ENCODE results near the gene CD300LF. TPM values are rescaled to one million over a fixed set of nuclear protein-coding genes. Genes with fewer than 3 reads are reported as not detected.

Gene CD300LF
- total RNA-seq, 4 donors from 2014 or later = not detected

- intact Hi-C loops (cut with DNase I; ENCODE audit: low total_unique reads) = loop anchor here (10.0 kb wide), 2 partner anchors 185 to 205 kb away; partner anchors contain the start of gene CD300H
These were observed 36.7 kb upstream of the CD300LF start for GRCh38 chr17:74749279-74750038.

DNA sequence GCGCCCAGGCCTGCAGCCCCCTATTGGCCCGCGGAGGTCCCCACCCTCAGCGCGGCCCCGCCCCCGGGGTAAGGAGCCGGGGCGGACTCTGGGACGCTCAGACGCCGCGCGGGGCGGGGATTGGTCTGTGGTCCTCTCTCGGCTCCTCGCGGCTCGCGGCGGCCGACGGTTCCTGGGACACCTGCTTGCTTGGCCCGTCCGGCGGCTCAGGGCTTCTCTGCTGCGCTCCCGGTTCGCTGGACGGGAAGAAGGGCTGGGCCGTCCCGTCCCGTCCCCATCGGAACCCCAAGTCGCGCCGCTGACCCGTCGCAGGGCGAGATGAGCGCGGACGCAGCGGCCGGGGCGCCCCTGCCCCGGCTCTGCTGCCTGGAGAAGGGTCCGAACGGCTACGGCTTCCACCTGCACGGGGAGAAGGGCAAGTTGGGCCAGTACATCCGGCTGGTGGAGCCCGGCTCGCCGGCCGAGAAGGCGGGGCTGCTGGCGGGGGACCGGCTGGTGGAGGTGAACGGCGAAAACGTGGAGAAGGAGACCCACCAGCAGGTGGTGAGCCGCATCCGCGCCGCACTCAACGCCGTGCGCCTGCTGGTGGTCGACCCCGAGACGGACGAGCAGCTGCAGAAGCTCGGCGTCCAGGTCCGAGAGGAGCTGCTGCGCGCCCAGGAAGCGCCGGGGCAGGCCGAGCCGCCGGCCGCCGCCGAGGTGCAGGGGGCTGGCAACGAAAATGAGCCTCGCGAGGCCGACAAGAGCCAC, 36.0 kb upstream of the CD300LF start, which contains the start of gene NHERF1:
Gene NHERF1, plus strand, starts transcription at position 100 of the 750 bp plus-strand sequence. Its CDS starts 219 bp downstream, at position 319.
- intact Hi-C loops (cut with DNase I; ENCODE audit: low total_unique reads) = loop anchor here (1.0 to 10.0 kb wide), 3 partner anchors 28 to 206 kb away; partner anchors contain the start of gene NAT9
- Histone ChIP-seq H3K4me3 (peak within 1 kb of the TSS; percentile 74 to 99 (median 80)), H3K4me1 (peaks cover 11 to 14% of the 10 kb centered on the region in 2 donors), H3K9me3 (no peaks in the 10 kb centered on the region), H3K27me3 (peaks cover 0 to 4% (median 0%) of the 10 kb centered on the region in 3 donors), H3K27ac (peak within 1 kb of the TSS; percentile 74 to 83 (median 77)), H3K36me3 (no peaks in the 10 kb centered on the region)
- peak; percentile 95 to 98 for TF ChIP-seq POLR2A (IDR thresholded peaks at IDR 0.05)
- TF ChIP-seq, protein P1, sequence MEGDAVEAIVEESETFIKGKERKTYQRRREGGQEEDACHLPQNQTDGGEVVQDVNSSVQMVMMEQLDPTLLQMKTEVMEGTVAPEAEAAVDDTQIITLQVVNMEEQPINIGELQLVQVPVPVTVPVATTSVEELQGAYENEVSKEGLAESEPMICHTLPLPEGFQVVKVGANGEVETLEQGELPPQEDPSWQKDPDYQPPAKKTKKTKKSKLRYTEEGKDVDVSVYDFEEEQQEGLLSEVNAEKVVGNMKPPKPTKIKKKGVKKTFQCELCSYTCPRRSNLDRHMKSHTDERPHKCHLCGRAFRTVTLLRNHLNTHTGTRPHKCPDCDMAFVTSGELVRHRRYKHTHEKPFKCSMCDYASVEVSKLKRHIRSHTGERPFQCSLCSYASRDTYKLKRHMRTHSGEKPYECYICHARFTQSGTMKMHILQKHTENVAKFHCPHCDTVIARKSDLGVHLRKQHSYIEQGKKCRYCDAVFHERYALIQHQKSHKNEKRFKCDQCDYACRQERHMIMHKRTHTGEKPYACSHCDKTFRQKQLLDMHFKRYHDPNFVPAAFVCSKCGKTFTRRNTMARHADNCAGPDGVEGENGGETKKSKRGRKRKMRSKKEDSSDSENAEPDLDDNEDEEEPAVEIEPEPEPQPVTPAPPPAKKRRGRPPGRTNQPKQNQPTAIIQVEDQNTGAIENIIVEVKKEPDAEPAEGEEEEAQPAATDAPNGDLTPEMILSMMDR (IDR thresholded peaks at IDR 0.05 in 4 of 5, conservative IDR thresholded peaks at IDR 0.05 in 1 of 5) = peak in 1 of 5 experiments; percentile 5
- peak; percentile 89 to 92 for DNase-seq
- in situ Hi-C loops (cut with MboI; ENCODE audit: low sequenced_read_pairs in 4 of 4) = loop anchor here in 3 of 4 donors (5.0 to 10.0 kb wide), 2 partner anchors 116 to 124 kb away; partner anchors contain the start of gene FDXR (in 1 of the 3)
- peak; percentile 9 to 85 for ATAC-seq

More at GRCh38 chr17:74749279-74750038, 36.7 kb upstream of the CD300LF start:
- in situ Hi-C loops (cut with MboI; ENCODE audit: low sequenced_read_pairs in 4 of 4) = loop anchor here in 3 of 4 donors (5.0 to 10.0 kb wide), 2 partner anchors 115 to 123 kb away; partner anchors contain the start of gene FDXR (in 1 of the 3)
- H3K27ac ChIP-seq = peak overlapping the region in 3 of 4 donors; percentile 71 to 83 (median 75)
- no peaks in the 10 kb centered on the region for H3K36me3 ChIP-seq
- no peaks in the 10 kb centered on the region for H3K9me3 ChIP-seq
- H3K4me3 ChIP-seq = peak overlapping the region; percentile 74 to 99 (median 80)
- no peak for DNase-seq
- H3K27me3 ChIP-seq = peaks cover 0 to 4% (median 0%) of the 10 kb centered on the region in 3 donors
- peaks cover 11 to 14% of the 10 kb centered on the region in 2 donors for H3K4me1 ChIP-seq
- TF ChIP-seq POLR2A (IDR thresholded peaks at IDR 0.05) = no peak
- TF ChIP-seq, protein P1 (IDR thresholded peaks at IDR 0.05 in 4 of 5, conservative IDR thresholded peaks at IDR 0.05 in 1 of 5) = no peak
- ATAC-seq = no peak

DNA sequence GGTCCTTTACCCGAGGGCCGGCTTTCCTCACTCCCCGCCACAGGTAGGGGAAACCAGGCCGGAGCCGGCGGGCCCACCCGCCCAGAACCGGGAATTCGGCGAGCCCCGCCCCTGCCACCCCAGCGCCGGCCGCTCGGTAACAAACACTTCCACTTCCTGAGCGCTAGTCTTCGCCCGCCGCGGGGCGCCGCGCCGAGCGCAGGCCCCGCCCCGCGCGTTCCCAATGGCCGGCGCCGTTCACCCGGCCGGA, 35.5 kb upstream of the CD300LF start:
- ATAC-seq = peak in 1 of 2 donors; percentile 83
- in situ Hi-C loops (cut with MboI; ENCODE audit: low sequenced_read_pairs in 4 of 4) (loop anchor here in 3 of 4 donors (5.0 to 10.0 kb wide), 2 partner anchors 117 to 124 kb away; partner anchors contain the start of gene FDXR (in 1 of the 3)), intact Hi-C loops (cut with DNase I; ENCODE audit: low total_unique reads) (loop anchor here (1.0 to 10.0 kb wide), 3 partner anchors 28 to 207 kb away; partner anchors contain the start of gene NAT9)
- DNase-seq = no peak
- peak overlapping the region; percentile 58 to 82 (median 72) for H3K4me3 ChIP-seq
- H3K36me3 ChIP-seq = no peaks in the 10 kb centered on the region
- peak overlapping the region; percentile 60 to 79 (median 72) for H3K27ac ChIP-seq
- peaks cover 0 to 4% (median 0%) of the 10 kb centered on the region in 3 donors for H3K27me3 ChIP-seq
- peaks cover 11 to 14% of the 10 kb centered on the region in 2 donors for H3K4me1 ChIP-seq
- no peak for TF ChIP-seq POLR2A (IDR thresholded peaks at IDR 0.05)
- TF ChIP-seq, protein P1 (IDR thresholded peaks at IDR 0.05 in 4 of 5, conservative IDR thresholded peaks at IDR 0.05 in 1 of 5) = peak in 2 of 5 experiments; percentile 30 to 43
- H3K9me3 ChIP-seq = no peaks in the 10 kb centered on the region

DNA sequence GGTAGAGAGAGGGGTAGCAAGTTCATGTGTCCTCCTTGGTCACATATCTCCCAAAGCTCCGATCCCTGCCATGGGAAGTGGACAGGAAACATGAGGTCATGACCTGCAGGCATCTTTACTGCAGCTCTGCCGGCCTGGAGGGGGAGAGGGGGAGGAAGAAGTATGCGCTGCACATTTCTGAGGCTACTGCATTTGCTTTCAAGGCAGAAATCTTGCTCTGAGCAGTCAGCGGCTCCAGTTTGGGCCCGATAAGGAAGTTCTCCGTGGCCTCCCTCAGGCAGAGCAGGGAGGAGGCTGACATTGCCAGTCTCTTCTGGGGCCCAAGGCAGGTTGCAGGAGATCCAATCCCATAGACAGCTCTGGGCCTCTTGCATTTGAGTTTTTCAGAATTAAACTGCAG, 34.2 kb upstream of the CD300LF start:
- Histone ChIP-seq H3K4me3 (no peak overlapping the region), H3K9me3 (no peaks in the 10 kb centered on the region), H3K27ac (peak overlapping the region in 1 of 4 donors; percentile 79), H3K36me3 (no peaks in the 10 kb centered on the region), H3K4me1 (peaks cover 11 to 14% of the 10 kb centered on the region in 2 donors), H3K27me3 (peaks cover 0 to 4% (median 3%) of the 10 kb centered on the region in 3 donors)
- intact Hi-C loops (cut with DNase I; ENCODE audit: low total_unique reads) (loop anchor here (10.0 kb wide), 1 partner anchor 208 kb away; no protein-coding TSS in a partner anchor), in situ Hi-C loops (cut with MboI; ENCODE audit: low sequenced_read_pairs in 4 of 4) (loop anchor here in 3 of 4 donors (5.0 to 10.0 kb wide), 2 partner anchors 118 to 125 kb away; partner anchors contain the start of gene FDXR (in 1 of the 3))
- TF ChIP-seq, protein P1 (IDR thresholded peaks at IDR 0.05 in 4 of 5, conservative IDR thresholded peaks at IDR 0.05 in 1 of 5) = no peak
- no peak for TF ChIP-seq POLR2A (IDR thresholded peaks at IDR 0.05)
- DNase-seq (no peak), ATAC-seq (no peak)

Data from gastrocnemius medialis (tissue), 4 donors.